NCI-H2171 (cell line): Measurements from ENCODE around the gene RUNX1.

Source experiments
- DNase-seq: peaks from one replicate; lab custom pipeline; 2025; lab: John Stamatoyannopoulos, UW

Gene RUNX1

DNA sequence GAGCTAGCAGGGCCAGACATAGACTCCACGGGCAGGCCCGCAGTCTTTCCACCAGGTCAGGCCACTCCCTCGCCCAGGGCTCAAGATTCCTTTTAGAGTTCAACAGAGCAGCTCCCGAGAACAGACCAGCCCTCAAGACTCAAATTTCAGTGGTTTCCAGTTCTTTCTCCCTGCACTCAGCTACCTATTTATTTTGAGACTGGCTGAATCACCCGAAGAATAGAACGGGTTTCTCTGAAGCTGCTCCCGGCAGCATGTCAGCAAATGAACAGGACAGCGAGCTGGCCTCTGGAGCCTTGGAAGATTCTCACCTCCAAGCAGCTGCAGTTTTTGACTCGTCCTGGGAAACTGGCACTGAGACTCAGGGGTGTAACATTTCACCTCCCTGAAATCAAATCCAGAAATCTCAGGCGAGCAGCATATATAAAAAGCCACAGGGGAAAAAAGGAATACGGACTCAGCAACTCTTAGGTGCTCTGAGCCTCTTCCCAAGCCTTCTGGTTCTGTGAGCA lies 202.4 kb downstream of the RUNX1 start:
- peak; percentile 27 for DNase-seq

GRCh38 chr21:34845521-34846451 lies 203.3 kb downstream of the RUNX1 start:
- DNase-seq: no peak

DNA sequence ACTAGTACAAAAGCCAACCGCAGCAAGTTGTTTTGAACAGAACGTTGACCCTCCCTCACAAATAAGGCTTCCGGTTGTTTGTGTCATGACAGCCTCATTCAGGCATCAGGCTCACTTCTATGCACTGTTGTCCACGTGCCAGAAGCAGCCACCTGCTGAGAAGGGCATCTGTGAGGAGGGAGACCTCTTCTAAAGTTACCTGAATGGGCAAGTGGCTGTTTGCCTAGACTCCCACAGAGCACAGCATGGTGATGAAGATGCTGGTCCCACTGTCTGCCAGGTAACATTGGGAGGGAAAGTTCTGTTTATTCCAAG lies 204.2 kb downstream of the RUNX1 start:
- DNase-seq: peak; percentile 39

GRCh38 chr21:34844013-34844923 lies 204.8 kb downstream of the RUNX1 start:
- peak; percentile 39 for DNase-seq

DNA sequence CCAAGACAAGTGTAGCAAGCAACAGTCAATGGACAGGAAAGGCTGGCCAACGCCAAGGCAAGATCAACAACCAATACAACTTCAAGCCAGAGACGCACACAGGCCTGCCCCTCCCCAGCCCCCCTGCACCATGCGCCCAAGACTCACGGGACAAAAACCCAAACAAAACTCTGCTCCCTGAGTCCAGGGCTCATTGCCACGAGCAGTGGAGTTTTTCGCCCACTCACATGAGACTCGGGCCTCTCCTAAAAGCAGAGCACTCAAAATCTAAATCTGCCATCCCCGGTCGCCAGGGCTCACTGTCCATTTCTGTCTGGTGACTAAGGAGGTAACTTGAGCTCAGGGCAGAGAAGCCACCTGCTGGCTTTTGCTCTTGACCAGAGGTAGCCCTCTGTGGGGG lies 205.5 kb downstream of the RUNX1 start:
- DNase-seq: no peak

DNA sequence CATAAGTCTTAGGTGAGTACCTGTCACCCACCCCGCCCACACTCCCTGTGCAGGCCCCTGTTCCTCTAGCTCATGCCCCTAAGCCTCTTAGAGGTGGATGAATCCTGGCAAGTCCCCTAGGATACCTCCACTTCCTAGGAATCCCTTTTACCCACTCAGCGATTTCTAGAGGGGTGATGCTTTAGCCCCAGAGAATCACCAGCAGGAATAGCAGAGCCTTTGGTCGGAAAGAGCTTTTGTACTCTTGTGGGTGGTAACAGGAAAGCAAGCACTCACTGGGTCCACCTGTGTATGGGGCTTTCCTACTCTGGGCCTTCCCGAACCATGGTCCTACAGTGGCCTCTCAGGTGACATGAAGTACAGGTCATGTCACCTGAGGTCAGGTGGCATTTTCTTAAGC lies 207.9 kb downstream of the RUNX1 start:
- no peak for DNase-seq

DNA sequence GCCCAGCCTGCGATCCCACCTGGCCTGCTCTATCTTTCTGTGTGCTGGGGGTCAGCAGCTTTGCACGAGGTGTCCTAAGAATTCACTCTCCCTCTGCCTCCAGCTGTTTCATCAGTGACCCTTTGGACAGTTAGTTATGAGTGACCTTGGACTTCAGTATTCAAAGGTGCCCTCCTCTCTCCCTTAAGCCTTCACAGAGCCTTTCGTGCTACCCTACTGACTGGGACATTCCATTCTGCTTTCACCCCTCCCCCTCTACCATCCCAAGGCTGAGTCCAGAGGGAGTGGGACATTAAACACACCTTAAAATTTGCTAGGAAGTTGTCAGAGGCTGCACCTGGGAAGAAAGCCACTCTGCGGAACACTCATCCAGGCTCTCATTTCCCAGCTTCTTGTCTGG lies 208.4 kb downstream of the RUNX1 start:
- no peak for DNase-seq

GRCh38 chr21:34838956-34839820 lies 209.9 kb downstream of the RUNX1 start:
- no peak for DNase-seq

GRCh38 chr21:34836933-34837505 lies 212.1 kb downstream of the RUNX1 start:
- no peak for DNase-seq

GRCh38 chr21:34836103-34836932 lies 212.8 kb downstream of the RUNX1 start:
- DNase-seq: no peak

- DNase-seq: no peak
Observed at GRCh38 chr21:34835526-34835925, 213.6 kb downstream of the RUNX1 start.

- DNase-seq: no peak
Observed at GRCh38 chr21:34834852-34835501, 214.1 kb downstream of the RUNX1 start.

DNA sequence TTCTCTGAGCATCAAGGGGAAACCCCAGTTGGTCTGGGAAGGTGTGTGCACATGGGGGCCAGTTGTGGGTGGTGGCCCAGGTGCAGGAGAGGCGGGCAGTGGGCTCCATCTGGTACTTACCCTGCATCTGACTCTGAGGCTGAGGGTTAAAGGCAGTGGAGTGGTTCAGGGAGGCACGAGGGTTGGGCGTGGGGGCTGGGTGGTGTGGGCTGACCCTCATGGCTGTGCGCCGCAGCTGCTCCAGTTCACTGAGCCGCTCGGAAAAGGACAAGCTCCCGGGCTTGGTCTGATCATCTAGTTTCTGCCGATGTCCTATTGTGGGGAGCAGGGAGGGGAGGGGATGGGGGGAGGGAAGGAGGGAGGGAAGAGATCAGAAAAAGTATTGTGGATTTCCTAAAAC lies 214.8 kb downstream of the RUNX1 start:
- no peak for DNase-seq

- no peak for DNase-seq
Observed at GRCh38 chr21:34833465-34833864, 215.6 kb downstream of the RUNX1 start.

DNA sequence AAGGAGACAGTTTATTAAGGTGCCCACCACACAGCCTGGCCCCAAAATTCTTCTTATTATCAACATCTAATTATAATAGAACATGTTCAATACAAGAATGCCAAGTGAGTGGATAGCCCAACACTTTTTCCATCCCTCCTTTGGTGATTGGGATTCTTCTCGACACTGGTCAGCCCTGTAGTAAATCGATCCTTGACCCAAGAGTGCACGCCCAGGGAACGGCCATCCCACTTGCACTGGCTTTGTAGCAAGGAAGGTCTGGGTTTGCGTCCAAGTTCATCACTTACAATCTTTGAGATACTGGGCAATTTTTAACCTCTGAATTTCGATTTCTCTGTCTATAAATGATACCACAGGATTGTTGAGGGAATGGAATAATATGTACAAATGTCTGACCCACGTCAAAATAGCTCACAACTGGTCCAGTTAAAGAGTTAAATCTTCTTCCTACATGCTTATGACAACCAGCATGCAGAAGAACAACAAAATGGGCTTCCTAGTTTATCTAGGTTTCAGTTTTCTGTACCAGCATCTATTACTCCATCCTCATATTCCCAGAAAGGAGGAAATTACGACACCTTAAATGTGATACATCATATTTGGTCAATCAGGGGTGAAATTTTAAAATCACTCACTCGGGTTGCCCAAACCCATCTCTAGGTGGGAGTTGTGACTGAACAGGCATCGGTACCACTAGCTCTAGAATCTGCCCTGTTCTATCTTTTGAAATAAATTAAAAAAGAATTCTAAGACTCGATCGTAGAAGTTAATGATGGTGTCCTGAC lies 218.5 kb downstream of the RUNX1 start:
- no peak for DNase-seq

- DNase-seq: no peak
Observed at GRCh38 chr21:34827445-34828235, 221.5 kb downstream of the RUNX1 start.

GRCh38 chr21:34826836-34827235 lies 222.3 kb downstream of the RUNX1 start:
- no peak for DNase-seq

- DNase-seq: no peak
Observed at GRCh38 chr21:34825948-34826548, 223.1 kb downstream of the RUNX1 start.
